Effector CD8-positive, alpha-beta T cell (primary cell): ENCODE measurements around the gene PTX4.
"Not testable (repeated sequence)": the region's sequence is repeated elsewhere in the genome, so short reads cannot be mapped to it uniquely, and the experiment has no call there.

Experiments used
- DNase-seq: peaks from one replicate; lab custom pipeline; 2025; lab: John Stamatoyannopoulos, UW

PTX4 gene

GRCh38 chr16:1481906-1482835 lies 6.6 kb downstream of the PTX4 start:
- DNase-seq, result no peak

GRCh38 chr16:1478937-1479336 lies 9.8 kb downstream of the PTX4 start:
- DNase-seq, result not testable (repeated sequence)

- no peak for DNase-seq
Observed at GRCh38 chr16:1477033-1477432, 11.7 kb downstream of the PTX4 start.

GRCh38 chr16:1475552-1476114 lies 13.1 kb downstream of the PTX4 start:
- no peak for DNase-seq

GRCh38 chr16:1474796-1475551 lies 13.8 kb downstream of the PTX4 start, which contains the start of gene CLCN7:
CLCN7 (minus strand) TSS chr16:1475028; CDS start chr16:1474974, 54 bp downstream.
- peak; percentile 78 for DNase-seq

- no peak for DNase-seq
Observed at GRCh38 chr16:1474082-1474795, 14.5 kb downstream of the PTX4 start.

GRCh38 chr16:1472974-1473373 lies 15.8 kb downstream of the PTX4 start:
- no peak for DNase-seq

GRCh38 chr16:1471569-1472194 lies 17.1 kb downstream of the PTX4 start:
- no peak for DNase-seq

- no peak for DNase-seq
Observed at GRCh38 chr16:1470481-1471251, 18.1 kb downstream of the PTX4 start.

- no peak for DNase-seq
Observed at GRCh38 chr16:1469693-1470201, 19.0 kb downstream of the PTX4 start.

GRCh38 chr16:1469141-1469540 lies 19.6 kb downstream of the PTX4 start:
- DNase-seq, result not testable (repeated sequence)

GRCh38 chr16:1468426-1468810 lies 20.3 kb downstream of the PTX4 start:
- DNase-seq, result no peak

- no peak for DNase-seq
Observed at GRCh38 chr16:1466968-1467521, 21.7 kb downstream of the PTX4 start.

- no peak for DNase-seq
Observed at GRCh38 chr16:1466054-1466453, 22.7 kb downstream of the PTX4 start.

- no peak for DNase-seq
Observed at GRCh38 chr16:1465567-1465915, 23.2 kb downstream of the PTX4 start.

GRCh38 chr16:1464894-1465566 lies 23.7 kb downstream of the PTX4 start:
- no peak for DNase-seq

GRCh38 chr16:1464196-1464893 lies 24.4 kb downstream of the PTX4 start:
- DNase-seq, result no peak

- DNase-seq, result no peak
Observed at GRCh38 chr16:1461146-1461545, 27.6 kb downstream of the PTX4 start.

- no peak for DNase-seq
Observed at GRCh38 chr16:1460602-1461138, 28.1 kb downstream of the PTX4 start.
